Liver (tissue), 9 donors: ENCODE data around the gene C6orf132. TPM values are rescaled to one million over a fixed set of nuclear protein-coding genes. Genes with fewer than 3 reads are reported as not detected.

Source experiments
- DNase-seq: peaks from one replicate; pipeline ENCODE4 v3.0.0-alpha.2; 2017; ENCODE audit warnings: low spot score
- H3K27ac ChIP-seq, 2 donors: one replicate each; pipeline ENCODE4 v1.7.0; 2013; ENCODE audit warnings: inconsistent platforms in 2 of 2, low read length in 2 of 2, control low read depth in 1 of 2, low read depth in 1 of 2, mild to moderate bottlenecking in 1 of 2
- H3K27me3 ChIP-seq, 4 donors: one replicate each; pipeline versions ENCODE4 v1.6.1 to v1.7.0; 2013; ENCODE audit warnings: low read length in 3 of 4, inconsistent platforms in 1 of 4, mild to moderate bottlenecking in 1 of 4, moderate library complexity in 1 of 4; ENCODE audit not compliant: control insufficient read depth in 4 of 4, insufficient read depth in 4 of 4
- H3K36me3 ChIP-seq, 4 donors: one replicate each; pipeline versions ENCODE4 v1.6.1 to v1.7.0; 2013; ENCODE audit warnings: low read length in 3 of 4, mild to moderate bottlenecking in 3 of 4, low read depth in 1 of 4, moderate library complexity in 1 of 4; ENCODE audit not compliant: control insufficient read depth in 4 of 4, insufficient read depth in 3 of 4
- H3K4me1 ChIP-seq, 4 donors: one replicate each; pipeline versions ENCODE4 v1.6.1 to v1.7.0; 2013; ENCODE audit warnings: low read length in 3 of 4, mild to moderate bottlenecking in 3 of 4, moderate library complexity in 1 of 4; ENCODE audit not compliant: control insufficient read depth in 4 of 4, insufficient read depth in 4 of 4
- H3K4me3 ChIP-seq, 3 donors: one replicate each; pipeline versions ENCODE4 v1.6.1 to v1.7.0; 2013; ENCODE audit warnings: low read length in 3 of 3, control low read depth in 1 of 3, low read depth in 1 of 3, mild to moderate bottlenecking in 1 of 3
- H3K9ac ChIP-seq, 2 donors: one replicate each; pipeline ENCODE4 v1.7.0; 2013; ENCODE audit warnings: low read length in 2 of 2, mild to moderate bottlenecking in 2 of 2, moderate library complexity in 2 of 2, control low read depth in 1 of 2, low read depth in 1 of 2
- H3K9me3 ChIP-seq, 4 donors: one replicate each; pipeline versions ENCODE4 v1.6.1 to v1.7.0; 2013; ENCODE audit warnings: low read length in 3 of 4; ENCODE audit not compliant: control insufficient read depth in 4 of 4
- EGR1 ChIP-seq, 2 donors: IDR thresholded peaks; 2 replicates each; pipeline ENCODE4 v1.6.1; 2016 to 2018; ENCODE audit warnings: antibody characterized with exemption in 2 of 2, low read depth in 2 of 2
- FOXA1 ChIP-seq: IDR thresholded peaks from 2 replicates; pipeline ENCODE4 v1.6.1; 2016; ENCODE audit warnings: antibody characterized with exemption
- FOXA2 ChIP-seq: IDR thresholded peaks from 2 replicates; pipeline ENCODE4 v1.6.1; 2016; ENCODE audit warnings: antibody characterized with exemption
- GABPA ChIP-seq, 2 donors: IDR thresholded peaks in 1 of 2; conservative IDR thresholded peaks in 1 of 2; 2 replicates each; pipeline ENCODE4 v1.6.1; 2016; ENCODE audit warnings: antibody characterized with exemption in 2 of 2, mild to moderate bottlenecking in 1 of 2, moderate library complexity in 1 of 2
- HNF4A ChIP-seq, 2 donors: conservative IDR thresholded peaks; 2 replicates each; pipeline ENCODE4 v1.6.1; 2016; ENCODE audit warnings: antibody characterized with exemption in 2 of 2, mild to moderate bottlenecking in 2 of 2
- HNF4G ChIP-seq: IDR thresholded peaks from 2 replicates; pipeline ENCODE4 v1.6.1; 2016; ENCODE audit warnings: antibody characterized with exemption
- JUND ChIP-seq, 2 donors: IDR thresholded peaks; 2 replicates each; pipeline ENCODE4 v1.6.1; 2016; ENCODE audit warnings: antibody characterized with exemption in 2 of 2
- NR2F2 ChIP-seq: IDR thresholded peaks from 2 replicates; pipeline ENCODE4 v1.6.1; 2016; ENCODE audit warnings: antibody characterized with exemption
- RAD21 ChIP-seq, 2 donors: IDR thresholded peaks; 2 replicates each; pipeline ENCODE4 v1.6.1; 2016; ENCODE audit warnings: antibody characterized with exemption in 2 of 2, mild to moderate bottlenecking in 2 of 2
- REST ChIP-seq: IDR thresholded peaks from 2 replicates; pipeline ENCODE4 v1.6.1; 2016; ENCODE audit warnings: antibody characterized with exemption, mild to moderate bottlenecking
- RXRA ChIP-seq, 2 donors: IDR thresholded peaks; 2 replicates each; pipeline ENCODE4 v1.6.1; 2017 to 2018; ENCODE audit warnings: antibody characterized with exemption in 2 of 2, mild to moderate bottlenecking in 1 of 2
- SP1 ChIP-seq: IDR thresholded peaks from 2 replicates; pipeline ENCODE4 v1.6.1; 2018; ENCODE audit warnings: antibody characterized with exemption, mild to moderate bottlenecking
- TAF1 ChIP-seq: conservative IDR thresholded peaks from 2 replicates; pipeline ENCODE4 v1.6.1; 2016; ENCODE audit warnings: antibody characterized with exemption, mild to moderate bottlenecking
- YY1 ChIP-seq: IDR thresholded peaks from 2 replicates; pipeline ENCODE4 v1.6.1; 2016; ENCODE audit warnings: antibody characterized with exemption, mild to moderate bottlenecking
- ZBTB33 ChIP-seq: IDR thresholded peaks from 2 replicates; pipeline ENCODE4 v1.6.1; 2016; ENCODE audit warnings: antibody characterized with exemption
- WGBS: extraction: QIAGEN DNeasy Blood & Tissue Kit; methylation state at CpG from one replicate; pipeline ENCODE4 v1.1.7; 2013; 5-methylcytosine and 5-hydroxymethylcytosine counted together
- polyA plus RNA-seq, 2 donors: library from polyadenylated mRNA; stranded (reverse) in 1 of 2; unstranded in 1 of 2; fragments of 200-250 nt in 1 of 2; fragments of >200 nt in 1 of 2; fragmentation: Nextera tagmentation in 1 of 2; extraction: Ambion mirVana in 1 of 2; gene quantifications; one replicate each; pipeline versions ENCODE4 v1.2.1 to v1.2.3, GENCODE V29; 2013 to 2015
- total RNA-seq, 2 donors: library from RNA; depleted of rRNA; stranded (reverse); fragments of >200 nt; gene quantifications; one replicate each; pipeline ENCODE4 v1.2.3, GENCODE V29; 2014
- TF ChIP-seq, protein P1 (sequence below): IDR thresholded peaks from 2 replicates; pipeline ENCODE4 v1.6.1; 2016; ENCODE audit warnings: antibody characterized with exemption
- TF ChIP-seq, protein P2 (sequence below): IDR thresholded peaks from 2 replicates; pipeline ENCODE4 v1.6.1; 2016; ENCODE audit warnings: antibody characterized with exemption
- TF ChIP-seq, protein P3 (sequence below): fragments of 150-350 bp; IDR thresholded peaks from 2 replicates; pipeline ENCODE4 v1.5.1; 2017; ENCODE audit warnings: improper control_type of control experiment, low read depth, low read length; ENCODE audit not compliant: missing input control
- donor health status: healthy.
- donor health status: healthy.
- donor health status: healthy.
- donor health status: healthy.
- donor health status: healthy.

Gene C6orf132
- total and polyA plus RNA-seq, 4 donors = 0.07 to 0.25 (median 0.24) TPM; not detected in 1

GRCh38 chr6:42150254-42150653 lies 7.8 kb upstream of the C6orf132 start (continued):
- TF ChIP-seq REST (no peak), EGR1 (IDR thresholded peaks at IDR 0.05; ENCODE audit: low read depth in 2 of 2) (no peak), FOXA1 (no peak)
- TF ChIP-seq, protein P1, sequence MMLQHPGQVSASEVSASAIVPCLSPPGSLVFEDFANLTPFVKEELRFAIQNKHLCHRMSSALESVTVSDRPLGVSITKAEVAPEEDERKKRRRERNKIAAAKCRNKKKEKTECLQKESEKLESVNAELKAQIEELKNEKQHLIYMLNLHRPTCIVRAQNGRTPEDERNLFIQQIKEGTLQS = no peak

GRCh38 chr6:42148058-42148457 lies 5.6 kb upstream of the C6orf132 start:
- no peak for DNase-seq
- Histone ChIP-seq H3K27ac (no peak overlapping the region), H3K36me3 (no peaks in the 10 kb centered on the region), H3K4me3 (no peak overlapping the region), H3K9me3 (no peaks in the 10 kb centered on the region), H3K4me1 (peaks cover 0 to 6% (median 3%) of the 10 kb centered on the region in 4 donors), H3K27me3 (no peaks in the 10 kb centered on the region), H3K9ac (no peak overlapping the region)
- 65% methylated on average over 3 of the region's 3 CpGs for WGBS
- no peak for TF ChIP-seq EGR1 (IDR thresholded peaks at IDR 0.05; ENCODE audit: low read depth in 2 of 2)
- TF ChIP-seq YY1 = no peak
- no peak for TF ChIP-seq SP1

- H3K27ac ChIP-seq = no peak overlapping the region
Measured at GRCh38 chr6:42147138-42147562, 4.7 kb upstream of the C6orf132 start.

More at GRCh38 chr6:42147138-42147562, 4.7 kb upstream of the C6orf132 start:
- 60% methylated on average over 10 of the region's 10 CpGs for WGBS
- H3K9ac ChIP-seq = no peak overlapping the region
- no peak for DNase-seq
- no peaks in the 10 kb centered on the region for H3K9me3 ChIP-seq
- H3K4me3 ChIP-seq = no peak overlapping the region
- H3K36me3 ChIP-seq = no peaks in the 10 kb centered on the region
- H3K4me1 ChIP-seq = peaks cover 0 to 12% (median 7%) of the 10 kb centered on the region in 4 donors
- TF ChIP-seq, protein P2, sequence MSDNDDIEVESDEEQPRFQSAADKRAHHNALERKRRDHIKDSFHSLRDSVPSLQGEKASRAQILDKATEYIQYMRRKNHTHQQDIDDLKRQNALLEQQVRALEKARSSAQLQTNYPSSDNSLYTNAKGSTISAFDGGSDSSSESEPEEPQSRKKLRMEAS = no peak
- TF ChIP-seq, protein P1 = no peak
- TF ChIP-seq HNF4G = no peak
- no peak for TF ChIP-seq FOXA2
- no peak for TF ChIP-seq HNF4A (conservative IDR thresholded peaks at IDR 0.05)
- no peak for TF ChIP-seq RAD21 (IDR thresholded peaks at IDR 0.05)
- TF ChIP-seq RXRA (IDR thresholded peaks at IDR 0.05) = no peak
- TF ChIP-seq EGR1 (IDR thresholded peaks at IDR 0.05; ENCODE audit: low read depth in 2 of 2) = no peak
- no peak for TF ChIP-seq YY1
- TF ChIP-seq JUND (IDR thresholded peaks at IDR 0.05) = no peak
- no peak for TF ChIP-seq FOXA1
- no peak for TF ChIP-seq TAF1
- TF ChIP-seq REST = no peak
- TF ChIP-seq, protein P3, sequence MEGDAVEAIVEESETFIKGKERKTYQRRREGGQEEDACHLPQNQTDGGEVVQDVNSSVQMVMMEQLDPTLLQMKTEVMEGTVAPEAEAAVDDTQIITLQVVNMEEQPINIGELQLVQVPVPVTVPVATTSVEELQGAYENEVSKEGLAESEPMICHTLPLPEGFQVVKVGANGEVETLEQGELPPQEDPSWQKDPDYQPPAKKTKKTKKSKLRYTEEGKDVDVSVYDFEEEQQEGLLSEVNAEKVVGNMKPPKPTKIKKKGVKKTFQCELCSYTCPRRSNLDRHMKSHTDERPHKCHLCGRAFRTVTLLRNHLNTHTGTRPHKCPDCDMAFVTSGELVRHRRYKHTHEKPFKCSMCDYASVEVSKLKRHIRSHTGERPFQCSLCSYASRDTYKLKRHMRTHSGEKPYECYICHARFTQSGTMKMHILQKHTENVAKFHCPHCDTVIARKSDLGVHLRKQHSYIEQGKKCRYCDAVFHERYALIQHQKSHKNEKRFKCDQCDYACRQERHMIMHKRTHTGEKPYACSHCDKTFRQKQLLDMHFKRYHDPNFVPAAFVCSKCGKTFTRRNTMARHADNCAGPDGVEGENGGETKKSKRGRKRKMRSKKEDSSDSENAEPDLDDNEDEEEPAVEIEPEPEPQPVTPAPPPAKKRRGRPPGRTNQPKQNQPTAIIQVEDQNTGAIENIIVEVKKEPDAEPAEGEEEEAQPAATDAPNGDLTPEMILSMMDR = no peak
- no peak for TF ChIP-seq GABPA (IDR thresholded peaks at IDR 0.05 in 1 of 2, conservative IDR thresholded peaks at IDR 0.05 in 1 of 2)
- no peak for TF ChIP-seq NR2F2
- no peak for TF ChIP-seq ZBTB33
- TF ChIP-seq SP1 = no peak
- H3K27me3 ChIP-seq = peaks cover 0 to 2% (median 0%) of the 10 kb centered on the region in 4 donors
